Measurements from ENCODE around the gene NUBP2.

Gene NUBP2

DNA sequence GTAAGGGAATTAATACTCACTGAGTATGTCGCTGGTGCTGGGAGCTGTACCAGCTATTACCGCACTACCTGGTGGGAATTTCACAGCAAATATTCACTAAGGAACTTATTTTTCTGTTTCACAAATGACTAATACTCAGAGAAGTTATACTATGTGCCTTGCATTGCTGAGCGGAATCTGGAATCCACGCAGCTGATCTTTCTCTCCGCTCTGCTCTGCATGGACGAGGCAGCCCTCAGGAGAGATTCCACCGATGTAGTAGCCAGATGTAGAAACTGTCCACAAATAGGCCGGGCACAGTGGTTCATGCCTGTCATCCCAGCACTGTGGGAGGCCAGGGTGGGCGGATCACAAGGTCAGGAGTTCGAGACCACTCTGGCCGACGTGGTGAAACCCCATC lies 28.6 kb upstream of the NUBP2 start:
- DNase-seq: no peak

GRCh38 chr16:1757714-1758461 lies 24.9 kb upstream of the NUBP2 start:
- DNase-seq: no peak

DNA sequence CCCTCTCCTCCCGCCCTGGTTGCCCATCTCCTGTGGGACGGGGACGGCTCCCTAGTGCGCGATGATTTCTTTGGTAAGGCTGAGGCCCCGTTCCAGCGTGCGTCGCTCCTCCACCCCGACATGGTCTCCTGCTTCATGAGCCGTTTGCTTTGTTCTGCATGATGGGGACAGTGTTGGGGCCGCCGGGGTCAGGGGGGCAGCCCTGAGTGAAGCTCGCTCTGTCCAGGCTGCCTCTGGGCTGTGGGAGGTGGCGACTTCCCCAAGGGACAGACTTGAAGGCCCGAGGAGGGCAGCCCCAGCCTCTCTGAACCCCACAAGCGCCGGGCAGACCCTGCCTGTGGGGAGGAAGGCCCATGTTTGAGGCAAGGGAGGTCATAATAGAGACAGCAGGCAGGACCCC lies 23.8 kb upstream of the NUBP2 start:
- DNase-seq: no peak

DNA sequence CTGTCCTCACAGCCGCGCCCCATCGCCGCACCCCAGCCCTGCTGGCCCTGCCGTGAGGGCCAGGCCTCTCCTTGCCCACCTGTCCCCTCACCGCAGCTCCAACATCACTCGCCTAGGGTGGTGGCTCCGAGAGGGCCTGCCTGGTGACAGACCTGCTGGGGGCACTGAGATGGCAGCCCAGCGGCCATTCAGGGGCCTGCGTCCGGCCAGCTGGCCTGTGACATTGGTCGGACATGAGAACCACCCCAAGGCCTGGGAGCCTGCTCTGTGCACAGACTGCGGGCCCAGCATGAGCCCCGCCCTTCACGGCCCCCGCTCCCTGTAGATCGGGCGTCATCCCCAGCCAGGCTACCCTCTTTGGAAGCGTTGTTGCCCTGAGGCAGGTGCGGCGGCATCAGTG lies 23.2 kb upstream of the NUBP2 start:
- no peak for DNase-seq

GRCh38 chr16:1760911-1761310 lies 21.8 kb upstream of the NUBP2 start:
- DNase-seq: no peak

DNA sequence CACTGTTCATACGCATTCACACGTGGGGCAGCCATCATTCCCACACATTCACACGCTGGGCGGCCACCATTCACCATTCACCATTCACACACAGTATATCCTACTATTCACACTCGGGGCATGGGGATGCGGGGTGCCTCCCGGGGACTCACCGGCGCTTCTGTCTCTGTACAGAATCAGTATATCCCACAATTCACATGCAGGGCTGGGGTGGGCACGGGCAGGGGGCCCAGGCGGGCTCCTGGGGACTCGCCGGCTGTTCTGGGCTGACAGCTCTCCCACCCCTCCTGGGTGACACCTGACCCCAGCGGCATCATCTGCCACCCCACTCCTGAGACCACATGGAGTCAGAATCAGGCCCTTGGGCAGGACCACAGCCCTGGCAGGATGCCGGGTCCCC lies 21.0 kb upstream of the NUBP2 start:
- no peak for DNase-seq

GRCh38 chr16:1762196-1762878 lies 20.4 kb upstream of the NUBP2 start:
- DNase-seq: no peak

DNA sequence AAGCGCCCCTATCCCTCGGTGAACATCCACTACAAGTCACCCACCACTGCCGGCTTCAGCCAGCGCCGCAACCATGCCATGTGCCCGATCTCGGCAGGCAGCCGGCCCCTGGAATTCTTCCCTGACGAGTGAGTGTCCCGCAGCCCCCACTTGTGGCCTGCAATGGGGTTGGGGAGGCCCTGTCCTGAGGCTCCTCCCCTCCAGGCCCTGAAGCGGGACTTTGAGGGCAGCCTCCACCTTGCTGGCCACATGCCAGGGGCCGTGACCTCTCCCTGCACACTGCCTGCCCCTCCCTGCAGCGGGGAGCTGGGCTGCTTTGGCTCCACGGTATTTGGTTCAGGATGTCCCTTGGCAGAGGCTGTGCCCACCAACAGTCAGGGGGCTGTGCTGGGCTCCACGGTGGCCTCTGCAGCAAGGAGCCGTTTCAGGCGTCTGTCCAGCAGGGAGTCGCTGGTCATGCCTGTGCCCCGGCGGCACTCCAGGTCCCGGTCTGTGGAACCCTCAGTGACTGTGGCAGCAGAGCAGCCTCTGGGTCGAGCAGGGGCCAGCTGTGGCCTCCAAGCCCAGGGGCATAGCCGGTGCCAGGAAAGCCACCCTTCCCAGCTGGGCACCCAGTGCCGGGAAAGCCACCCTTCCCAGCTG lies 19.8 kb upstream of the NUBP2 start:
- peak; percentile 47 for DNase-seq

- peak; percentile 60 for DNase-seq
Observed at GRCh38 chr16:1763521-1764511, 18.9 kb upstream of the NUBP2 start.

DNA sequence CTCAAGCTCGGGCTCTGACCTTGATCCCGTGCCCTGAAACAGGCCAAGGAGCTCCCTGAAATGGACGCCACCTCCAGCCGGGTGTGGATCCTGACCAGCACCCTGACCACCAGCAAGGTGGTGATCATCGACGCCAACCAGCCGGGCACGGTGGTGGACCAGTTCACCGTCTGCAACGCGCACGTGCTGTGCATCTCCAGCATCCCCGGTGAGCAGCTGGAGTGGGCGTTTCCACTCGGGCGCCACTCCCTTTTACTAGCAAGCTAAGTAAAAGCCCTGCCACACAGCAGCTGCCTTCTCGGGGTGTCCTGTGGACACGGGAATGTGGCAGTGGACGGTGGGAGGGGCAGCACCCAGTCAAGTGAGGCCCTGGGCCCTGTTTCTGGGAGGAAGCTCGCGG lies 17.8 kb upstream of the NUBP2 start:
- no peak for DNase-seq

DNA sequence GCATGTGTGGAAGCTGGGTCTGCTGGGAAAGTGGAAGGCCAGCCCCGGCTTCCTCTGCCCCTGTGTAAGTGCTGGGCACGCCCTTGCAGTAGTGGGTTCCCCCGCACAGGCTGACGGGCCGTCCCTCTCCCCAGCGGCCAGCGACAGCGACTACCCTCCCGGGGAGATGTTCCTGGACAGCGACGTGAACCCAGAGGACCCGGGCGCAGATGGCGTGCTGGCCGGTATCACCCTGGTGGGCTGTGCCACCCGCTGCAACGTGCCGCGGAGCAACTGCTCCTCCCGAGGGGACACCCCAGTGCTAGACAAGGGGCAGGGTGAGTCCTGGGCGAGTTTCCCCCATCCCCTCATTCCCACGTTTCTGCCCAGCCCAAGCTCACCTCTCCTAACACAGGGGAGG lies 16.9 kb upstream of the NUBP2 start:
- no peak for DNase-seq

DNA sequence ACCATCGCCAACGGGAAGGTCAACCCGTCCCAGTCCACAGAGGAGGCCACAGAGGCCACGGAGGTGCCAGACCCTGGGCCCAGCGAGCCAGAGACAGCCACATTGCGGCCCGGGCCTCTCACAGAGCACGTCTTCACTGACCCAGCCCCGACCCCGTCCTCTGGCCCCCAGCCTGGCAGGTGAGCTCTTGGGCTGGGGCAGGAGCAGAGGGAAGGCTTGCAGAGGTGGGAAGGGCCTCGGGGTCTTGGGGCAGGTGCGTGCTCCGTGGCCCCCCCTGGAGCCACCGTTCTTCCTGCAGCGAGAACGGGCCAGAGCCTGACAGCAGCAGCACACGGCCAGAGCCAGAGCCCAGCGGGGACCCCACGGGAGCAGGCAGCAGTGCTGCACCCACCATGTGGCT lies 16.5 kb upstream of the NUBP2 start:
- no peak for DNase-seq

GRCh38 chr16:1766701-1767100 lies 16.1 kb upstream of the NUBP2 start:
- no peak for DNase-seq

GRCh38 chr16:1767116-1767994 lies 15.4 kb upstream of the NUBP2 start:
- DNase-seq: no peak

- no peak for DNase-seq
Observed at GRCh38 chr16:1768061-1768766, 14.5 kb upstream of the NUBP2 start.

DNA sequence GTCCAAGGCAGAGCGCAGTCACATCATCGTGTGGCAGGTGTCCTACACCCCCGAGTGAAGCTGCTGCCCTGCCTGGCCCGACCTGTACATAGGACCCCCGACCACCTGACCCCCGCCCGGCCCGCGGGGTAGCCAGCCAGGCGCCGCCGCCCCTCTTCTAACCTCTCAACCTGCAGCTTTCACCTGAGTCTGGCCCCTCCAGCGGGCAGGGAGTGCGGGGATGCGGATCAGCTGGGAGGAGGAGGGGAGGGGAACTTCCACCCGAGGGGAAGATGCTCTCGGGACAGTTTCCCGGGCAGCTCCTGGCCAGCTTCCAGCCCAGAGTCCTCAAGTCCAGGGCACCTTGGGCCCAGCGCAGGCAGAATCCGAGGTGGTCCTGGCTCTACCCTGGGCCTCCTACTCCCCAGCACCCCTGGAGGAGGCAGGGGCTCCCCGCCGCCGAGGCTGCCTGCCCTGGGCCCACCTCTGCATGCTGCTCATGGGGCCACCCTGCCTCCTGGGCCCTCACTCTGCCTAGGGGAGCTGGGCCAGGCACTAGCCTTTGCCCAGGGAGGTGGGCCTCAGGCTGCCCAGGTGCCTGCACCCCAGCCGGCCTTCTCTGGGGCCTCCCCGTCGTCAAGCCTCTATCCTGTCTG lies 13.9 kb upstream of the NUBP2 start:
- DNase-seq: no peak

DNA sequence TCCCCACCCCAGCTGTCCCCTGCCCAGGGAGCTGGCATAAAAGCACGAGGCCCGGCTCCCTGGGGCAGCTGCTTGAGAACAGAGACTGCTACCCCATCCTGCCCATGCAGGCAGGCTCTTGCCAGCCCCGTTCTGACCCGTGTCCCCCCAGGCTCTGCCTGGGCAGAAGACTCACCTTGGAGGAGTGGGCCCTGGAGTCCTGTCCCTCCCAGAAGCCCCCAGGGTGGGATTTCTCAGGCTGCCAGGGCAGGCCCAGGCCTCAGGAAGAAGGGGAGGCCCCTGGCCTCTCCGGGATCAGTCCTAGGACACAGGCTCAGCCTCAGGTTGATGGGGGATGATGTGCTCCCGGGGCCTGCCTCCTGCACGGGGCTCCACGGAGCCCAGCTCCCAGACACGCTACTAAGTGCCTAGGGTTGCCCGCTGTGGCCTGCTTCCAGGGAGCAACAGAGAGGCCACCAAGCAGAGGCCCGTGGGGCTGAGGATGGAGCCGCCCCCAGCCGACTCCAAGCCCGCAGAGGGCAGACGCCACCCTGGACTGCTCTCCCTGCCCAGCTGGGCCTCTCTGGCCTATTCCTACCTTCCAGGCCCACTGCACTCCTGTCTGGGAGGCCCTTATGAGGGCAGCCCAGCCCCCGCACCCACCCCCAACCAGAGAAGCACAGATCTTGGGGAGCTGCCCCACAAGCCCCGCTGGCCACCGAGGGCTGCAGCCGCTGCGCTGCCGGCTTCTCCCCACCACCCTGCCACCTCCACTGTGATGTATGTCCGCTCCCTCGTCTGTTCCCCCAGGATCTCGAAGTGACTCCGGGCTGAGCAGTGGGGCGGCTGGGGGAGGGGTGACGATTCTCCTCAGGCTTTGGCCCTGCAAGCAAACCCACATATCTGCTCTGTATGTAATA lies 13.1 kb upstream of the NUBP2 start:
- DNase-seq: no peak

GRCh38 chr16:1770328-1771187 lies 12.2 kb upstream of the NUBP2 start:
- DNase-seq: peak; percentile 51

Measured in right kidney (tissue), 1 donor.